ENCODE measurements around the gene STAMBPL1.

GRCh38 chr10:88928254-88928653 is 48.2 kb downstream of the STAMBPL1 start:
- no peak for TF ChIP-seq CTCF (IDR thresholded peaks at IDR 0.05; ENCODE audit: low read depth, low read length, poor library complexity, severe bottlenecking)
- no peak for TF ChIP-seq EZH2phosphoT487 (IDR thresholded peaks at IDR 0.05; ENCODE audit: borderline replicate concordance, low read length)
